NOMO-1 (cell line): Measurements from ENCODE around the gene PCBP3.
"Not testable (repeated sequence)": the region's sequence is repeated elsewhere in the genome, so short reads cannot be mapped to it uniquely, and the experiment has no call there.

Experiments
- DNase-seq, 2 experiments: peaks; one replicate each; lab custom pipeline; 2025; ENCODE audit not compliant: unreplicated experiment in 2 of 2; lab: John Stamatoyannopoulos, UW

The PCBP3 gene

DNA sequence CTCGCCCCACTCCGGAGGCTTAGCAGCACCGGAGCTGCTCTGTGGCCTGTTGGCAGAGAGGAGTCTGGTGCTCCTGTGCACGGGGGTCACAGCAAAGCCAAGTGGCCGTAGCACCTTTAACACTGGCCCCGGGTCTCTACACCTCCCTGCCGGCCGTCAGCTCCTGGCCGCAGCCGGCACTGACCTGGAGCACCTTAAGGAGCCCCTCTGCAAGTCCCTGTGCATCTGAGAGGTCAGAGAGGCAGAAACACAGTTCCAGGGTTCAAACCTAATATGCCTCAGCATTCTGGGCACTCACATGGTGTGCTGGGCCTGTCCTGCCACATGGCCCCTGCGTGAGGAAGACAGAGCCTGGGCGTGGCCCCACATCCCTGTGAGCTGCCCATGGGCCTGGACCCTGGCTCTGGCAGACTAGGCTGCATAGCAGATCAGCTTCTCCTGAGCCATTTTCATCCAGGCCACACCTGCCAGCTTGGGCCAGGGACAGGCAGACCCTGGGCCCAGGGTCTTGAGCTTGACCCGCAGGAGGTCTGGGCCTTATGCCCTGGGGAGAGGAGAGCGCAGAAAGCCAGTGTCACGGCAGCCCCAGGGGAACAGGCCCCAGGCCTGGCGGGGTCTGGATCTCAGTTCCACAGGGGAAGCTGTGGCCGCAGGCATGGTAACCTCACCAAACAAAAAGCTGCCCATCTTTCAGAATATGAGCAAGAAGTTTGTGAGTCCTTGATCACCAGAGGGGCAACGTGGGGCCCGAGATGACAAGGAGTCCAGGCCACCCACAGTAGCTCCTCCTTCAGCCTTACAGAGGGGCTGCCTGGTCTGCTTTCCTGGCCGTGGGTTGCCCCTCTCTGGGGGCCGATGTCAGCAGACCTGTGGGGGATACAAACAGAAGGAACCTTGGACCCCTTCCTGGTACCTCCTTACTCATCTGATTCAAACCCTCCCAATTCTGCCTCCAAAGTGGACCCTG is 192.1 kb downstream of the PCBP3 start:
- no peak for DNase-seq

DNA sequence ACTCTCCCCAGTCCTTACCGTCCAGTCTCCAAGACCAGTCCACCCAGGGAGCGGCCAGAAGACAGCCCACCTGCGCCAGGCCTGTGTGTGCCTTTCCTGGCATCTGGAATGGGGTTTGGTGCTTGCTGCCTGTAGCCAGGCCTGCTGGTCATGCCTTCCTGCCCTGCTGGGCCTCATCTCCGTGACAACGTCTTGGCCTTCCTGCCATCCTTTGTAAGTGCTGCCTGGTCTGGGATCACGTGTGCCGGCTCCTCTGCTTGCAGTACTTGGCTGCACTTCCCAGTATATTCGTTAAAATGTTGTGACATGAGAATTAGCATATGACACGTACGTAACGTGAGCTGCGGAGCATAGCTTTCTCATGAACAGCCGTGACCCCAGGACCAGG is 192.7 kb downstream of the PCBP3 start:
- no peak for DNase-seq

- no peak for DNase-seq
Measured at GRCh38 chr21:45836694-45837670, 193.5 kb downstream of the PCBP3 start.

GRCh38 chr21:45837936-45838335 is 194.4 kb downstream of the PCBP3 start:
- DNase-seq, result no peak

- DNase-seq, result no peak
Measured at GRCh38 chr21:45838634-45839033, 195.1 kb downstream of the PCBP3 start.

DNA sequence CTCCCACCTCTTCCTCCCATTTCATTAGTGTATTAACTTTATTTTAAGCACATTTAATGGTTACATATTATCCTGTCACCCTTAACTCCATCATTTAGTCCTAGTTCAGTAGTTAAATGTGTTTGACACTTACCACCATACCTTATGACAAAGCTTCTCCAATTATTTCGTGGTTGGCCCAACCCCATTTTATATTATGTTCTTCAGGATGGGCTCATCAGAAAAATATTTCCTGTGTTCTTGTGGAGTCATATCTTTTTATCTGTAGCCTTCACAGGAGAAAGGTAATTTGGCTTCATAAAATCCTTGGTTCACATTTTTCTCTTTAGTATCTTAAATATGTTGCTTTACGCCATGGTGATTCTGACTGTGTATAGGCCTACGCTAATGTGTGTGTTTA is 195.7 kb downstream of the PCBP3 start:
- DNase-seq, result no peak

DNA sequence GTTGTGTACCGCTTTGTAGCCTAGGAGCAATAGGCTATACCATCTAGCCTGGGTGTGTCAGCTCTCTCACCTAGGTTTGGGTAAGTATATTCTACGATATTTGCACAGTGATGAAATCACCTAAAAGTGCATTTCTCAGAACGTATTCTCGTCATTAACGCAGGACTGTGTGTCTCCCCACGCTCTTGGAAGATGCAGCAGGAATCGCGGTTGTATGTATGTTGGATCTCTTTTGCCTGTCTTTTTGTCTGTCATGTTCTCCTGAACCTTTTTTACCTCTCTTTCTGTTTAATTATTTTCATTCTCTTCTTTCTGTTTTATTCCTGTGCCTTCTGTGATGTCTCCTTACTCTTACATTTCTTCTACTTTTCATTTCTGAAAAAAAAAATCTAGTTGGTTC is 197.5 kb downstream of the PCBP3 start:
- no peak for DNase-seq

GRCh38 chr21:45843426-45843825 is 199.9 kb downstream of the PCBP3 start:
- no peak for DNase-seq

DNA sequence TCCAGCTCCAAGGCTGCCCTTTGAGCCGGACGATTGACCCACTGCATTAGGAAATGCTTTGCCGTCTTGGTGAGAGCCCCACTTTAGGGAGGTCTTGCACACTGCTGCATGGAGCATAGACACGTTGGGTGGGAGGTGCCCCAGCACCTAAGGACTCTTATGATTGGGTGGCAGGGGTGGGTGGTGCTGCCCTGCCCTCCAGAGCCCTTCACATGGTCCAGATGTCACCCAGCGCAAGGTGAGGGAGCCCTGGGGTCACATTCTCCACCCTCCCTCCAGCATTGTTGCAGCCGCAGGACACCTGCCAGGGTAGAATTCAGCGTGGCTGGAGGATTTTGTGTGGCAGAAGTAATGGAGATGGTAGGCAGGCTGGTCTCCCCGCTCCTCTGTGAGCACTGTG is 200.7 kb downstream of the PCBP3 start:
- no peak for DNase-seq

DNA sequence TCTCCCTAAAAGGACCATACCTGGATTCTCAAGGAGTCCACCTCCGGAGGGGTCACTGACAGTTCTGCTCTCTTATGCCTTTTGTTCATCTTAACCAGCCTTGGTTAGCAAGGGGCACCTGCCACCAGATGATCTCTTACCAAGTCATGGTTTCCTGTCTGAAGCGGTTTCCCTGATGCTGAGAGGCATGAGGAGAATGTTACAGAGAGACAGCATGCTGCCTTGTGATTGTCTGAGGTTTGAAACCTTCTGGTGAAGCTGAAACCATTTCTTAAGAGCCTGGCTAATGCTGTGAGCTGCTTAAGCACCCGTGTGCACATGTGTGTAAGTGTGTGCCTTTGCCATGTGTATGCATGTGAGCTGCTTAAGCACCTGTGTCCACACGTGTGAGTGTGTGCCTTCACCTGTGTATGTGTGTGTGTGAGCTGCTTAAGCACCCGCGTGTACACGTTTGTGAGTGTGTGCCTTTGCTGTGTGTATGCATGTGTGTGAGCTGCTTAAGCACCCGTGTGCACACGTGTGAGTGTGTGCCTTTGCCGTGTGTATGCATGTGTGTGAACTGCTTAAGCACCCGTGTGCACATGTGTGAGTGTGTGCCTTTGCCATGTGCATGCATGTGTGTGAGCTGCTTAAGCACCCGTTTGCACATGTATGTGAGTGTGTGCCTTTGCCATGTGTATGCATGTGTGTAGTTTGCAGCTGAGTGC is 201.7 kb downstream of the PCBP3 start:
- DNase-seq, result no peak

GRCh38 chr21:45845770-45846090 is 202.2 kb downstream of the PCBP3 start:
- no peak for DNase-seq

DNA sequence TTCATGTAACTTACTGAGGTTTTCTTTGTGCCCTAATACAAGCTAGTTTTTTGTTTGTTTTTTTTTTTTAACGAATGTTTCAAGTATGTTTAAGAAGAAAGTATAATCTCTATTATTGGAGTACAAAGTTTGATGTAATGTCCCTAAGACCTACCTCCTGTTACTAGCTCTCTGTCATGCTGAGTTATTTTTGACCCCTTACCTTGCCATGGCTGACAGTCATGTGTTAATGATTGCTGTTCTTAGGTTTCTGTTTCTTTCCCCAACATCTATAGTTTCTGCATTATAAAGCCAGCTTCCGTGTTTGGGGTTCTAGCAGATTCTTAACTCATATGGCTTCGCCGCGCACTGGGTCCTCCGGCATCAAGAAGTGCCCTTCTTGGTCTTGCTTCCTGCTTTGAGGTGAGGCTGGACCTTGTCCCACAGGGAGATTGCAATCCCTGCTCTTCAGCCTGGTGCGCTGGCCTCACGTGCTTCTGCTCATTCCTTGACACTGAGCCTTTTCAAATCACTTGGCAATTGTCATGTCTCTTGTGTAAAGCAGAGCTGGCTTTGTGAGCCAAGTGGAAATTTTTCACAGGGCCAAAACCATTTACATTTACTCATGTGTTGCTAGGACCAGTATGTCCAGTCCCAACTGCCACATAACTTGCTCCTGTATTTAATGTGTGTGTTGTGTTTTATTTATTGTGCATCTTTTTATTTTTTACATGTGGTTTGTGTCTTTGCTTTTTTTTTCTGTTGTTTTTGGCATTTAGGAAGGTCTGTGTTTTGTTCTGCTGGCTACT is 203.0 kb downstream of the PCBP3 start:
- DNase-seq, result no peak

DNA sequence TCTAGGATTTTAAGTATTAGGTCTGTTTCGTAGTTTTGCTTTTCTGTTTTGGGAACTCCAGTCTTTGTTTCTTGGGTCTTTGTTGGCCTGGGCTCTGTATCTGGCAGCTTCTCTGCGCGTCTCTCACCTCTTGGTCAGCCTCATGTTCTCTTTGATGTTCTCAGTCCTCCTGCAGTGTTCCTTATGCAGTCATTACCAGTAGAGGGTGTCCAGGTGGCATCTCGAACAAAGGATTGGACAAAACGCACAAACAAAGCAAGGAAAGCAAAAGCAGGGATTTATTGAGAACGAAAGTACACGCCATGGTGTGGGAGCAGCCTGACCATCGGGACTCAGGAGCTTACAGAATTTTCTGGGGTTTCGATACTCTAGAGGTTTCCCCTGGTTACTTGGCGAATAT is 204.3 kb downstream of the PCBP3 start:
- no peak for DNase-seq

- no peak for DNase-seq
Measured at GRCh38 chr21:45848331-45848730, 204.8 kb downstream of the PCBP3 start.

DNA sequence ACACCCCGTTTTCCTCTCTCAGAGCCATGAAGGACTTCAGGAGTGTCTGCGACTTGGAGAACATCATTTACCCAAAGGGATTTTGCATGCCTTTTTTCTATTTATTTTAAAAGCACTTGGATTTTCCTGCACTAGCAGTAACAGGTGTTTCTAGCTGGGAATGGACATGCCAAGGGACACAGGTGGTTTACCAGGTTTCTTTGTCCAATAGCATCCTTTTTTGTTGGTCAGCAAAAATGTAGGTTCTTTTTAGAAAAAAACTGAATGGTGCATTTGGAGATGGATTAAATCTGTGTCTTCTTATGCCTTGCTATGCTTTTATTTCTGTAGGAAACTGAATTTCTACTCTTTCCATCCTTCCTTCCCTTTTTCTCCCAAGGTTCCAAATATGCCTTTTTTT is 205.3 kb downstream of the PCBP3 start:
- DNase-seq, result no peak

DNA sequence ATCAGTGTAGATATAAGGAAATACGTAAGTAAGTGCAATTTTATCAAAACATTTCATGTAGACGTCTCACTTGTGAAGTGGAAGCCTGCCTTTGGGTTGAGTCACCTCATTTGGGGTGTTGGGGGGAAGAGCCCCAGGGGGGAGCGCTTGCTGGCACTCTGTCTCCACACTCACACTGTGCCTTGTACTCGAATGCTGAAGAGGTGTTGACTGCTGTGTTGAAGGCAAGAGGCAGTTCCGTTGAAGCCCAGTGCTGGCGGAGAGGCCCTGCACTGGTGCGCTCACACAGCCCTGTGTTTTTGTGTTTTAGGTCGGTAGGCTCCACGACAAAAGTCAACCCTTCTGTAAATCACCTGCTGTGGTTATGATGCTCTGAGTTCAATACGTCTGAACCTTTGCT is 206.1 kb downstream of the PCBP3 start:
- no peak for DNase-seq

- no peak for DNase-seq
Measured at GRCh38 chr21:45850181-45850580, 206.7 kb downstream of the PCBP3 start.

GRCh38 chr21:45852386-45852785 is 208.9 kb downstream of the PCBP3 start:
- DNase-seq, result not testable (repeated sequence)

- DNase-seq, result no peak
Measured at GRCh38 chr21:45852886-45853400, 209.4 kb downstream of the PCBP3 start.
